Inflammatory macrophage (primary cell): ENCODE measurements around the gene CEBPE.

ENCODE experiments used
- DNase-seq, 2 donors: peaks; one replicate each; pipeline ENCODE4 v3.0.0-alpha.2; 2020 to 2022

CEBPE gene

GRCh38 chr14:23074906-23075305 is 44.1 kb downstream of the CEBPE start:
- no peak for DNase-seq

GRCh38 chr14:23071921-23072539 is 47.0 kb downstream of the CEBPE start:
- DNase-seq: no peak

- peak; percentile 74 to 80 for DNase-seq
These were observed 47.7 kb downstream of the CEBPE start for GRCh38 chr14:23071244-23071920.

- no peak for DNase-seq
These were observed 48.6 kb downstream of the CEBPE start for GRCh38 chr14:23070262-23071129.

- peak in 1 of 2 donors; percentile 11 for DNase-seq
These were observed 49.6 kb downstream of the CEBPE start for GRCh38 chr14:23069413-23069806.

- DNase-seq: peak; percentile 88 to 90
These were observed 50.2 kb downstream of the CEBPE start for GRCh38 chr14:23068789-23069412.

GRCh38 chr14:23067847-23068788 is 50.9 kb downstream of the CEBPE start:
- DNase-seq: no peak
